Measurements from ENCODE around the gene SEPTIN5. TPM values are rescaled to one million over a fixed set of nuclear protein-coding genes. Genes with fewer than 3 reads are reported as not detected.

Gene SEPTIN5
- total RNA-seq, 3 donors from 2014 or later (not counting 1 experiment from before 2014, with no cell fraction given) = 0.52 to 4.5 (median 1.9) TPM

DNA sequence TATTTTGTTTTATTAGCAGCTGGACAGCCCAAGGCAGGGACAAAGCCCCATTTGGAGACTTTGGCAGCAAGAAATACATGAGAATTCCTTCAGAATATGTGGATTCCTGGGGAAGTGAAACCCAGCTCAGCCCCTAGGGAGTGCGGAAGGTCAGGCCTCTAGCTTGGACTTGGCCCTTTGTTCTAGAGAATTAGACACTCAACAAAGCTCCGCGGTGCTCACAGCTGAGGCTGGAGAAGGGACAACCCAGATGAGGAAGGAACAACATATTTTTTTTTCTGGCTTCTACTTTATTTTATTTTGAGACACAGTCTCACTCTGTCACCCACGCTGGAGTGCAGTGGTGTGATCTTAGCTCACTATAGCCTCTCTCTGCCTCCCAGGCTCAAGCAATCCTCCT lies 44.7 kb upstream of the SEPTIN5 start:
- H3K9me3 ChIP-seq (ENCODE audit: control insufficient read depth, insufficient read depth, low read length) = no peaks in the 10 kb centered on the region
- ATAC-seq (no peak), DNase-seq (no peak)
- 56% methylated on average over 4 of the region's 4 CpGs for WGBS (ENCODE audit: insufficient coverage)
- Mint-ChIP-seq H3K4me1 (no peaks in the 10 kb centered on the region), H3K4me3 (no peak overlapping the region), H3K27ac (no peak overlapping the region), H3K36me3 (no peaks in the 10 kb centered on the region), H3K27me3 (ENCODE audit: low read depth in 2 of 2) (peaks cover 8 to 10% of the 10 kb centered on the region in 2 donors), H3K9me3 (no peaks in the 10 kb centered on the region)
- intact Hi-C loops (cut with micrococcal nuclease) = no loop called here
- no peaks in the 10 kb centered on the region for H3K4me1 ChIP-seq (ENCODE audit: control insufficient read depth, insufficient read depth, low read length)
- no peaks in the 10 kb centered on the region for H3K27me3 ChIP-seq (ENCODE audit: control insufficient read depth, insufficient read depth, low read length)
- H3K4me3 ChIP-seq (ENCODE audit: low read length) = no peak overlapping the region
- H3K27ac ChIP-seq (ENCODE audit: low read length) = no peak overlapping the region
- TF ChIP-seq, protein P1, sequence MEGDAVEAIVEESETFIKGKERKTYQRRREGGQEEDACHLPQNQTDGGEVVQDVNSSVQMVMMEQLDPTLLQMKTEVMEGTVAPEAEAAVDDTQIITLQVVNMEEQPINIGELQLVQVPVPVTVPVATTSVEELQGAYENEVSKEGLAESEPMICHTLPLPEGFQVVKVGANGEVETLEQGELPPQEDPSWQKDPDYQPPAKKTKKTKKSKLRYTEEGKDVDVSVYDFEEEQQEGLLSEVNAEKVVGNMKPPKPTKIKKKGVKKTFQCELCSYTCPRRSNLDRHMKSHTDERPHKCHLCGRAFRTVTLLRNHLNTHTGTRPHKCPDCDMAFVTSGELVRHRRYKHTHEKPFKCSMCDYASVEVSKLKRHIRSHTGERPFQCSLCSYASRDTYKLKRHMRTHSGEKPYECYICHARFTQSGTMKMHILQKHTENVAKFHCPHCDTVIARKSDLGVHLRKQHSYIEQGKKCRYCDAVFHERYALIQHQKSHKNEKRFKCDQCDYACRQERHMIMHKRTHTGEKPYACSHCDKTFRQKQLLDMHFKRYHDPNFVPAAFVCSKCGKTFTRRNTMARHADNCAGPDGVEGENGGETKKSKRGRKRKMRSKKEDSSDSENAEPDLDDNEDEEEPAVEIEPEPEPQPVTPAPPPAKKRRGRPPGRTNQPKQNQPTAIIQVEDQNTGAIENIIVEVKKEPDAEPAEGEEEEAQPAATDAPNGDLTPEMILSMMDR (IDR thresholded peaks at IDR 0.05) = no peak
- no peaks in the 10 kb centered on the region for H3K36me3 ChIP-seq (ENCODE audit: control insufficient read depth, insufficient read depth, low read length)

DNA sequence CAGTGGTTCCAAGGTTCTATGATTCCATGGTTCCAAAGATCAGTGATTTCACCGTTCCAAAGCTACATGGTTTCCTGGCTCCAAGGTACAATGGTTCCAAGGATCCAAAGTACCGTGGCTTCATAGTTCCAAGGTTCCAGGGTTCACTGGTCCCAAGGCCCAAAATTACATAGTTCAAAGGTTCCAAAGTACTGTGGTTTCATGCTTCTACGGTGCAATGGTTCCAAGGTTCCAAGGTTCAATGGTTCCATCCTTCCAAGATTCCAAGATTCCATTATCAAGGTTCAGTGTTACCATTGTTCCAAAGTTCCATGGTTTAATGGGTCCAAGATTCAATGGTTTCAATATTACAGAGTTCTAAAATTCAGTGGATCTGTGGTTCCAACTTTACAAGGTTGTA lies 43.0 kb upstream of the SEPTIN5 start:
- Mint-ChIP-seq H3K4me1 (no peaks in the 10 kb centered on the region), H3K4me3 (no peak overlapping the region), H3K36me3 (no peaks in the 10 kb centered on the region), H3K9me3 (no peaks in the 10 kb centered on the region), H3K27me3 (ENCODE audit: low read depth in 2 of 2) (peaks cover 4 to 10% of the 10 kb centered on the region in 2 donors), H3K27ac (no peak overlapping the region)
- DNase-seq (no peak), ATAC-seq (no peak)
- no peak overlapping the region for H3K27ac ChIP-seq (ENCODE audit: low read length)
- no peaks in the 10 kb centered on the region for H3K36me3 ChIP-seq (ENCODE audit: control insufficient read depth, insufficient read depth, low read length)
- TF ChIP-seq, protein P1 (IDR thresholded peaks at IDR 0.05) = no peak
- H3K27me3 ChIP-seq (ENCODE audit: control insufficient read depth, insufficient read depth, low read length) = no peaks in the 10 kb centered on the region
- H3K4me1 ChIP-seq (ENCODE audit: control insufficient read depth, insufficient read depth, low read length) = no peaks in the 10 kb centered on the region
- H3K9me3 ChIP-seq (ENCODE audit: control insufficient read depth, insufficient read depth, low read length) = no peaks in the 10 kb centered on the region
- intact Hi-C loops (cut with micrococcal nuclease) = no loop called here
- 85% methylated on average over 3 of the region's 3 CpGs for WGBS (ENCODE audit: insufficient coverage)
- no peak overlapping the region for H3K4me3 ChIP-seq (ENCODE audit: low read length)

DNA sequence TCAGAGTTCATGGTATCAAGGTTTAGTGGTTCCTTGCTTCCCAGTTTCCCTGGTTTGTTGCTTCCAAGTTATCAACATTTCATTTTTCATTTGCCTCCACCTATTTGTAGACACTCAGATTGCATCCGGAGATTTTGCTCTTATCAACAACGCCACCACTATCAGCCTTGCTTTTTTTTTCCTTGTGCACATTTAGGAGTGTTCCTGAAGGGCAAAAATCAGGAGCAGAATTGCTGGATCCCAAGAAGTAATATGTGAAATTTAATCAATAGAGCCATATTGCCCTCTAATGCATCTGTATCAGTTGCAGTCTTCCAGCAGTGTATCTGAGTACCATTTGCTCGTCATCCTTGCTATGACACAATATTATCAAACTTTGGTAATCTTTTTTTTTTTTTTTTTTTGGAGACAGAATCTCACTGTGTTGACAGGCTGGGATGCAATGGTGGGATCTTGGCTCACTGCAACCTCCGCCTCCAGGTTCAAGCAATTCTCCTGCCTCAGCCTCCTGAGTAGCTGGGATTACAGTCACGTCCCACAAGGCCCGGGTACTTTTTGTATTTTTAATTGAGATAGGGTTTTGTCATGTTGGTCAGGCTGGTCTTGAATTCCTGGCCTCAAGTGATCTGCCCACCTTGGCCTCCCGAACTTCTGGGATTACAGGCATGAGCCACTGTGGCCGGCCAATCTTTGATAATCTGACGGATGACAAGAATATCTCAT lies 42.1 kb upstream of the SEPTIN5 start:
- H3K36me3 ChIP-seq (ENCODE audit: control insufficient read depth, insufficient read depth, low read length) = no peaks in the 10 kb centered on the region
- H3K4me3 ChIP-seq (ENCODE audit: low read length) = no peak overlapping the region
- DNase-seq (no peak), ATAC-seq (no peak)
- TF ChIP-seq, protein P1 (IDR thresholded peaks at IDR 0.05) = no peak
- Mint-ChIP-seq H3K4me3 (no peak overlapping the region), H3K27me3 (ENCODE audit: low read depth in 2 of 2) (peaks cover 0 to 6% of the 10 kb centered on the region in 2 donors), H3K36me3 (no peaks in the 10 kb centered on the region), H3K4me1 (no peaks in the 10 kb centered on the region), H3K9me3 (no peaks in the 10 kb centered on the region), H3K27ac (no peak overlapping the region)
- intact Hi-C loops (cut with micrococcal nuclease) = no loop called here
- H3K27me3 ChIP-seq (ENCODE audit: control insufficient read depth, insufficient read depth, low read length) = no peaks in the 10 kb centered on the region
- H3K4me1 ChIP-seq (ENCODE audit: control insufficient read depth, insufficient read depth, low read length) = no peaks in the 10 kb centered on the region
- H3K27ac ChIP-seq (ENCODE audit: low read length) = no peak overlapping the region
- WGBS (ENCODE audit: insufficient coverage) = 91% methylated on average over 9 of the region's 9 CpGs
- no peaks in the 10 kb centered on the region for H3K9me3 ChIP-seq (ENCODE audit: control insufficient read depth, insufficient read depth, low read length)

DNA sequence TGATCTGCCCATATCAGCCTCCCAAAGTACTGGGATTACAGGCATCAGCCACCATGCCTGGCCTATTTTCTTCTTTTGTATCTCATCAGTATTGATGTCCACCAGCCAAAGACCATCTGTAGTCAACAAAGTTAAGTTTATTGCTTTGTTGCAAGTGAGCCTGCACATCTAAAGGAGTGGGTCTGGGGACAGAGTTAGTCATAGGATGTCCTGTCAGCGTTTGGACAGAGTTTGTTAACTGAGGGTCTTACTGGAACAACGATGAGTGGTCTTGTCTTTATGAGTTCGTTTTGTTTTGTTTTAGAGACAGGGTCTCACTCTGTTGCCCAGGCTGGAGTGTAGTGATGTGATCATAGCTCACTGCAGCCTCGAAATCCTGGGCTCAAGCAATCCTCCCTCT lies 40.6 kb upstream of the SEPTIN5 start:
- no peaks in the 10 kb centered on the region for H3K36me3 ChIP-seq (ENCODE audit: control insufficient read depth, insufficient read depth, low read length)
- WGBS (ENCODE audit: insufficient coverage) = 80% methylated on average over 4 of the region's 4 CpGs
- H3K4me1 ChIP-seq (ENCODE audit: control insufficient read depth, insufficient read depth, low read length) = no peaks in the 10 kb centered on the region
- no peak overlapping the region for H3K4me3 Mint-ChIP-seq
- H3K27ac ChIP-seq (ENCODE audit: low read length) = no peak overlapping the region
- intact Hi-C loops (cut with micrococcal nuclease) = no loop called here
- H3K36me3 Mint-ChIP-seq = no peaks in the 10 kb centered on the region
- ATAC-seq = no peak
- no peaks in the 10 kb centered on the region for H3K27me3 ChIP-seq (ENCODE audit: control insufficient read depth, insufficient read depth, low read length)
- no peaks in the 10 kb centered on the region for H3K9me3 Mint-ChIP-seq
- no peak overlapping the region for H3K27ac Mint-ChIP-seq
- no peak overlapping the region for H3K4me3 ChIP-seq (ENCODE audit: low read length)
- DNase-seq = no peak
- no peaks in the 10 kb centered on the region for H3K9me3 ChIP-seq (ENCODE audit: control insufficient read depth, insufficient read depth, low read length)
- peaks cover 2 to 6% of the 10 kb centered on the region in 2 donors for H3K27me3 Mint-ChIP-seq (ENCODE audit: low read depth in 2 of 2)
- TF ChIP-seq, protein P1 (IDR thresholded peaks at IDR 0.05) = no peak
- H3K4me1 Mint-ChIP-seq = no peaks in the 10 kb centered on the region

Data from natural killer cell (primary cell).